Activated naive CD4-positive, alpha-beta T cell treated with anti-CD3 and anti-CD28 coated beads for 36 hours (primary cell): ENCODE results near the gene STRBP. TPM values are rescaled to one million over a fixed set of nuclear protein-coding genes. Genes with fewer than 3 reads are reported as not detected.
A peak's percentile ranks its signal among the peaks of the same experiment; 100 is the strongest.
"Not testable (repeated sequence)": the region's sequence is repeated elsewhere in the genome, so short reads cannot be mapped to it uniquely, and the experiment has no call there.

Source experiments
- CTCF ChIA-PET: fragments of 350-600 bp; sonication (Branson Sonifier 250); formaldehyde crosslinking; loops from one replicate; lab custom pipeline; 2021; ENCODE audit warnings: antibody characterized with exemption; lab: Charles Lee
- DNase-seq: peaks from one replicate; pipeline ENCODE4 v3.0.0-alpha.2; 2020
- H3K27ac Mint-ChIP-seq: one replicate; pipeline ENCODE4 v1.8.0; 2021; ENCODE audit warnings: mild to moderate bottlenecking, mixed read lengths
- H3K27me3 Mint-ChIP-seq: one replicate; pipeline ENCODE4 v1.8.0; 2021; ENCODE audit warnings: low read depth, mixed read lengths
- H3K36me3 Mint-ChIP-seq: one replicate; pipeline ENCODE4 v1.8.0; 2021; ENCODE audit warnings: low read depth, mixed read lengths
- H3K4me1 Mint-ChIP-seq: one replicate; pipeline ENCODE4 v1.8.0; 2021; ENCODE audit warnings: low read depth, mixed read lengths
- H3K4me3 Mint-ChIP-seq: one replicate; pipeline ENCODE4 v1.8.0; 2021; ENCODE audit warnings: mild to moderate bottlenecking, moderate library complexity, mixed read lengths
- H3K9me3 Mint-ChIP-seq: one replicate; pipeline ENCODE4 v1.8.0; 2021; ENCODE audit warnings: mixed read lengths
- intact Hi-C: fragments of 100-400 bp; cut with micrococcal nuclease; formaldehyde crosslinking; loops from one replicate; pipeline ENCODE4 v1.15.1; 2023
- total RNA-seq, 2 experiments: library from RNA; stranded (reverse); gene quantifications; one replicate each; pipeline ENCODE4 v1.2.3, GENCODE V29; 2021

Gene STRBP
- total RNA-seq, 2 experiments from 2014 or later = 27.6 to 27.8 TPM

DNA sequence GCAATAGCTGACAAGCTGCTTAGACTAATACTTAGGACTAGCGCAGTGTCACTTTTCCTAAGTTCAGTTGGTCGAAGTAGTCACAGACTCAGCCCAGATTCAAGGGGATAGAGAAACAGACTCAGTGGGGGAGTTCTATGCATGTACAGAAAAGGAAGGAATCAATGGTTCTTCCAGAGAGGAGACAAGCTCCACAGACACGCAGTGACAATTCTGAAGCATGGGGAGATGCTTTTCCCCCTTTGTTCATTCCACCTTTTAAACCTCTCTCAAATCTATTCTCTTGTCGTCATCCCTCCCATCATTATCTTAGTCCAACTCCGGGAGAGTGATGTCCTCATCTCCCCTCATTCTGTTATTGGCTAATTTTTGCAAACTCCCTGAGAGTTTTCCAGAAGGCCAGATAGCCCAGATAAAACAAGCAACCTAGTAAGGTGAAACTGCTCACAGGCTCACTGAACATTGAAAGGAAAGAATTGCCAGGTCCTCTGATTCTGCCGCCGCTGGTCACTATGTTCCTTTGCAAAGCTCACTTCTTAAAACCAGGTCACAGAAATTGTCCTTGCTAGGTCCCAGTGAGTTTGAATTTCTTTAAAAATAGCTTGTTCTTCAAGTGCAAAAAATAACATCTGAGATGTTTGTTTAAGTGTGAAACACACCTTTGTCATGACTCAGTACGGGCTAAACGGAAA, 13.4 kb upstream of the STRBP start:
- CTCF ChIA-PET = interaction anchor here (0.5 to 0.7 kb wide), 2 partner anchors 12 to 536 kb away, joined by 3 to 5 read pairs; no protein-coding TSS in a partner anchor
- H3K36me3 Mint-ChIP-seq = no peaks in the 10 kb centered on the region
- no peaks in the 10 kb centered on the region for H3K27me3 Mint-ChIP-seq
- peaks cover 5% of the 10 kb centered on the region for H3K4me1 Mint-ChIP-seq
- peaks cover 8% of the 10 kb centered on the region for H3K9me3 Mint-ChIP-seq
- H3K4me3 Mint-ChIP-seq = no peak overlapping the region
- DNase-seq = no peak
- intact Hi-C loops = no loop called here
- no peak overlapping the region for H3K27ac Mint-ChIP-seq

DNA sequence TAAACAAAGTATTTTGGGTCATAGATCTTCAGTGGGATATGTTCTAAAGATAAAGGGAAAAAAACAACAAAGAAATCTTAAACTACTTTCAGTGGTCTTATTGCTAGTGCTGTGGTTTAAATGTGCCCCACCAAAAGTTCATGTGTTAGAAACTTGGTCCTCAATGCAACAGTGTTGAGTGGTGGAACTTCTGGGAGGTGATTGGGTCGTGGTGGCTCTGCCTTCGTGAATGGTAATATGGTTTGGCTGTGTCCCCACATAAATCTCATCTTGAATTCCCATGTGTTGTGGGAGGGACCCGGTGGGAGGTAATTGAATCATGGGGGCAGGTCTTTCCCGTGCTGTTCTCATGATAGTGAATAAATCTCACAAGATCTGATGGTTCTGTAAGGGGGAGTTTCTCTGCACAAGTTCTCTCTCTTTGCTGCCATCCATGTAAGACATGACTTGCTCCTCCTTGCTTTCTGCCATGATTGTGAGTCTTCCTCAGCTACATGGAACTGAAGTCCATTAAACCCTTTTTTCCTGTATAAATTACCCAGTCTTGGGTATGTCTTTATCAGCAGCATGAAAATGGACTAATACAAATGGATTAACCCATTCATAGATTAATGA, 10.6 kb upstream of the STRBP start:
- H3K27ac Mint-ChIP-seq, DNase-seq, H3K4me1 Mint-ChIP-seq, H3K27me3 Mint-ChIP-seq, H3K9me3 Mint-ChIP-seq, intact Hi-C loops, CTCF ChIA-PET, H3K4me3 Mint-ChIP-seq, H3K36me3 Mint-ChIP-seq: not testable (repeated sequence)

DNA sequence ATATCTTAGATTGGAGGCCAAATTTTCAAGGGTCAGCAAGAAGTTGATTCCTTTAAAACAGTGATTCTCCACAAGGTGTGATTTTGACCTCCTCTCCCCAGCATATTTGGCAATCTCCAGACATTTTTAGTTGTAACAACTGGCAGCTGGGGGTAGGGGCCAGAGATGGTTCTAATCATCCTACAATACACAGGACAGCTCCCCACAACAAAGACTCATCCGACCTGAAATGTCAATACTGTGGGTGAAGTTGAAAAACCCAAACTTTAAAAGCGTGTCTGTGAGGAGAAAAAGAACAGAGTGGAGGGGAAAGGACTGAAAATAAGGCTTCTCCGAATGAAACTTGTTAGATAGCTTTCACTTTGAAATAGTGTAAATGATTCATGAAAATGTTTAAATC, 10.0 kb upstream of the STRBP start:
- H3K4me3 Mint-ChIP-seq = no peak overlapping the region
- H3K27me3 Mint-ChIP-seq = no peaks in the 10 kb centered on the region
- no peak for DNase-seq
- CTCF ChIA-PET = no interaction called here
- H3K36me3 Mint-ChIP-seq = no peaks in the 10 kb centered on the region
- H3K9me3 Mint-ChIP-seq = peaks cover 8% of the 10 kb centered on the region
- intact Hi-C loops = no loop called here
- H3K27ac Mint-ChIP-seq = no peak overlapping the region
- peaks cover 5% of the 10 kb centered on the region for H3K4me1 Mint-ChIP-seq

DNA sequence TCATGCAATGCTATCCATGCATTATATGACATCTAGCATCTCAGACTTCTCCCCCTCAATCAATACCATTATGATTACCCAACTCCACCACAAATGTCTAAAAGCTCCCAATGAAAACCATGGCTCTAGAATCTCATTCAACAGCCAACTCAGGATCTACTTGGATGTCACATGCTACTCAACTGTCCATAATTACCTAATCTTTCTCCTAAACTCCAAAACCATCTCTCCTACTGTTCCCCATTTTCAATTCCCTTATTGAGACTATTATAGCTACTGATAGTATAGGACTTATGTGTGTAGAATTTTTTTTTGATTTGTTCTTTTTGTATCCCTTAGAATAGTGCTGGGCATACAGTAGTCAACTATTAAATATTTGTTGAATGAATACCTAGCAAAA, 8.2 kb upstream of the STRBP start:
- CTCF ChIA-PET = no interaction called here
- DNase-seq = no peak
- H3K9me3 Mint-ChIP-seq = peaks cover 8% of the 10 kb centered on the region
- H3K4me3 Mint-ChIP-seq = no peak overlapping the region
- intact Hi-C loops = no loop called here
- no peak overlapping the region for H3K27ac Mint-ChIP-seq
- no peaks in the 10 kb centered on the region for H3K36me3 Mint-ChIP-seq
- H3K27me3 Mint-ChIP-seq = no peaks in the 10 kb centered on the region
- peaks cover 5% of the 10 kb centered on the region for H3K4me1 Mint-ChIP-seq

DNA sequence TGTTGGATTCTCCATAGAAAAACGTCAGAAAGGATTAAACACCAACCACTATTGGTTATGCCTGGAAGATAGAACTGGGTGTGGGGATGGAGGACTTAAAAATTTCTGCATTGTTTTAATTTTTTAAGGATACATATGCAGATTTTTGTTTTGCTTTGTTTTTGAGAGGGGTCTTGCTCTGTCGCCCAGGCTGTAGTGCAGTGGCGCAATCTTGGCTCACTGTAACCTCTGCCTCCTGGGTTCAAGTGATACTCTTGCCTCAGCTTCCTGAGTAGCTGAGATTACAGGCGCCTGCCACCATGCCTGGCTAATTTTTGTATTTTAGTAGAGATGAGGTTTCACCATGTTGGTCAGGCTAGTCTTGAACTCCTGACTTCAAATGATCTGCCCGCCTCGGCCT, 2.7 kb upstream of the STRBP start:
- CTCF ChIA-PET, H3K27ac Mint-ChIP-seq, DNase-seq, H3K9me3 Mint-ChIP-seq, H3K4me3 Mint-ChIP-seq, H3K36me3 Mint-ChIP-seq, intact Hi-C loops, H3K27me3 Mint-ChIP-seq: not testable (repeated sequence)
- H3K4me1 Mint-ChIP-seq = peaks cover 19% of the 10 kb centered on the region

DNA sequence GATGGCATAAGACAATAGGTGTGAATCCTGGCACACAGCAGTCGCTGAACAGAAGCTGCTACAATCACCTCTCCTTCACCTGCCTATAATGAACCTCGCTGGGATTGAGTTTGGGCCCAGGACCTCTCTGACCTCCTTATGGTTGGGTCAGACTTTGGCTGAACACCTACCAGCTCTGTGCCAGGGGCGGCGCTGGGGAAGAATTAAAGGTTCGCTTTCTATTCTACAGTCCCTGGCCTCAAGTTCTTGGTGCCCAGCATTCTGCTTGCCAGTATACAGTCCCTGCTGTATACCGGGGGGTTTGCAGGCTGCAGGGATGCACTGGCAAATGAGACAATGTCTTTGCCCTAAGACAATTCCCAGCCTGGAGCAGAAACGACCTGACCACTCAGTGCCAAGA, 895 bp upstream of the STRBP start:
- no peaks in the 10 kb centered on the region for H3K27me3 Mint-ChIP-seq

DNA sequence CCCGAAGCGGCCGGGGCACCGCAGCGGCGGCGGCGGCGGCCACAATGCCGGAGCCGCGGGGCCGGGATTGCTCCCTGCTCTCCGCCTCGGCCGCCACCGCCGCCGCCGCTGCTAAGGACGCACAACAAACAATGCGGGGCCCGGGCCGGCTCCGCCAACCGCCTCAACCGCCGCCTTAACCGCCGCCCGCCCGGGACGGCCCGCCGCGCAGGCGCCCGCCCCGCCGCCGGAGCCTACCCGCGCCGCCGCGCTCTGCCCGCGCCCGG, 254 bp downstream of the STRBP start:
- H3K36me3 Mint-ChIP-seq = no peaks in the 10 kb centered on the region
- no peak for DNase-seq
- intact Hi-C loops = loop anchor here (1.0 to 2.0 kb wide), 4 partner anchors 37 to 327 kb away; partner anchors contain the start of gene RABGAP1
- H3K27ac Mint-ChIP-seq = no peak overlapping the region
- no peaks in the 10 kb centered on the region for H3K27me3 Mint-ChIP-seq
- peak overlapping the region; percentile 70 for H3K4me3 Mint-ChIP-seq
- H3K9me3 Mint-ChIP-seq = no peaks in the 10 kb centered on the region
- CTCF ChIA-PET = no interaction called here
- peaks cover 29% of the 10 kb centered on the region for H3K4me1 Mint-ChIP-seq

More for the DNA sequence above, 895 bp upstream of the STRBP start:
- Mint-ChIP-seq H3K9me3 (no peaks in the 10 kb centered on the region), H3K27ac (no peak overlapping the region), H3K4me3 (peak overlapping the region; percentile 70), H3K4me1 (peaks cover 25% of the 10 kb centered on the region), H3K36me3 (no peaks in the 10 kb centered on the region)
- no peak for DNase-seq
- intact Hi-C loops = loop anchor here (2.0 kb wide), 2 partner anchors 36 to 328 kb away; partner anchors contain the start of gene RABGAP1
- CTCF ChIA-PET = interaction anchor here (0.6 to 1.1 kb wide), 3 partner anchors 13 to 85 kb away, joined by 3 to 4 read pairs (median 3); no protein-coding TSS in a partner anchor

DNA sequence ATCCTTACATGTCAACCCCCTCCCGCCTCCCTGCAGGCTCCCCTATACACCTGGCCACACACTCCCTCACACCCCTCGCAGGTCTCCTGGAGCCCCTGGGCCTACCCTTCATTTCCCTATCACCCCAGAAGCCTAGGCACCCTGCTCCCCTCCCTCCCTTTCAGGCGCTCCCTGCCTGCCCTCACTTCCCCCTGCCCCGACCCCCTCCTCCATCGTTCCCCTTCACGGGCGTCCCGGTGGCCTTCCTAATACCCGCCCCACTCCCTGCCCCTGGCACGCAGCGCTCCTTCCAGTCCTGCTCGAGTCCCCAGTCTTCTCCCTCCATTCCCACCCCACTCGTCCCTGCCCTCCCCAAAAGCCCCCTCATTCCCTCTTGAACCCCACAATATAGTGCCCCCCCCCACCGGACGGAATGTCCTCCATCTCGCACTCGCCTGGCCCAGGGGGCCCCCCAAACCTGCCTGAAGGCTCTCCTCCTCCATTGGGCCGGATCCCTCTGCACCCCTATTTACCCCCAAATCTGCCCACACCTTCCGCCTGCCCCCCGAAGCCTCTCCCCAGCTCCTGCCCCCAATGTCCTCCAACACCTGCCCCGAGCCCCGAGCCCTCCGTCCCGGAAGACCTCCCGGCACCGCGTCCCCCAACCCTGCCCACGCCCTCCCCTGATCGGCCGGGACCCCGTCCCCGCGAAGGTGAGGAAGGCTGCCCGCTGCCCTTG, 746 bp downstream of the STRBP start:
- H3K4me3 Mint-ChIP-seq = peak overlapping the region; percentile 74
- DNase-seq = peak; percentile 10

DNA sequence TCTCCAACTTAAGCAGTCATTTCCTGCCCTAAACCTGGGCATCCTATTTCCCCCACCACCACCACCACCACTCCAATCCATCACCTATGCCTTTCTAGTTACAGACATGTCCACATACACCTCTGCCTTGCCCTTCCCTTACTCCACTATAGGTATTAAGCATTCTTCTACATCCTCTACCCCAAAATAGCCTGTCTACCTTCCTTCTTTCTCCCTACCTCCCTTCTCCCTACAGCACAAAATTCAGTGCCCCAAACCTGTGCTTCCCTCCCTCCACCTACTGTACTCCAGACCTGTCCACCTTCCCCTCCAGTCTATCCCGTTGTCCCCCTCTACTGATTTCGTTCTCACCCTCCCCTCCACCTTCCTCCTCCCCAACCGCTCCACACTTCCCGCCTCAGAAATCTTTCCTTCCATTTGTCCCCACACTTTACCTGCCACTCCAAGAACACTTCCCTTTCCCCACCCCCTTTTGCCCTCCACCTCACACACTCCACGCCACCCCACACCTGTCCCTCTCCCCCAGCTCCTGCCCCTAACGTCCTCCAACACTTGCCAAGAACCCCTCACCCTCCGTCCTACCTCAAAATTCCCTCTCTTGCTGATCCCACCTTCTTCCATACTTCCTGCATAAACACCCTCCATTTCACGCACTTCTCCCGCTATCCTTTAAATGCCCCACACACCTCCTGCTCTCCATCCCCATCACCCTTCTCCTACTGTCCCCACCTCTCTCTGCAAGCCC, 1.6 kb downstream of the STRBP start:
- H3K27ac Mint-ChIP-seq = no peak overlapping the region
- no peaks in the 10 kb centered on the region for H3K36me3 Mint-ChIP-seq
- CTCF ChIA-PET = no interaction called here
- peak overlapping the region; percentile 74 for H3K4me3 Mint-ChIP-seq
- H3K4me1 Mint-ChIP-seq = peaks cover 41% of the 10 kb centered on the region
- intact Hi-C loops = no loop called here
- H3K9me3 Mint-ChIP-seq = no peaks in the 10 kb centered on the region
- no peak for DNase-seq
- H3K27me3 Mint-ChIP-seq = no peaks in the 10 kb centered on the region

More for the DNA sequence above, 746 bp downstream of the STRBP start:
- no peaks in the 10 kb centered on the region for H3K9me3 Mint-ChIP-seq
- peaks cover 32% of the 10 kb centered on the region for H3K4me1 Mint-ChIP-seq
- CTCF ChIA-PET = no interaction called here
- no peaks in the 10 kb centered on the region for H3K36me3 Mint-ChIP-seq
- no peak overlapping the region for H3K27ac Mint-ChIP-seq
- no peaks in the 10 kb centered on the region for H3K27me3 Mint-ChIP-seq
- intact Hi-C loops = loop anchor here (1.0 to 2.0 kb wide), 4 partner anchors 37 to 327 kb away; partner anchors contain the start of gene RABGAP1

DNA sequence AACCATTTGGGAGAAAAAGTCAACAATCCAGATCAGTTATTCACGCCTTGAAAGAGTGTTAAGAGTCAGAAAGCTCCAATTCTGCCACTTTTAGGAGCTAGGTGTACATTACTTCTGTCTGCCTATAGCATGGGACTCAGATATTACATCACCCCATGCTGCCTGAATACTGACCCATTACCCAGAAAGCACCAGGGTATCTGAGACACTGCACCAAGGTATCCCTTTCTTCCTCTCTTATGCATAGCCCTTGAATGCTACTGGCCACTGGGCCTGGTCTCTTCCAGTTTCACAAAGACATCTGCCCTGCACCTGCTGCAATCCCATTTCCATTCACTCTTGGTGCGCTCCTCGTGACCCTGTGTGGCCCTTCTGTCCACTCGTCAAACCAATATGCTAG, 2.6 kb downstream of the STRBP start:
- H3K27ac Mint-ChIP-seq = no peak overlapping the region
- peaks cover 51% of the 10 kb centered on the region for H3K4me1 Mint-ChIP-seq
- no peaks in the 10 kb centered on the region for H3K36me3 Mint-ChIP-seq
- H3K4me3 Mint-ChIP-seq = no peak overlapping the region
- DNase-seq = no peak
- no peaks in the 10 kb centered on the region for H3K27me3 Mint-ChIP-seq
- H3K9me3 Mint-ChIP-seq = no peaks in the 10 kb centered on the region
- CTCF ChIA-PET = interaction anchor here (0.7 kb wide), 1 partner anchor 33 kb away, joined by 3 read pairs; no protein-coding TSS in a partner anchor
- intact Hi-C loops = no loop called here

DNA sequence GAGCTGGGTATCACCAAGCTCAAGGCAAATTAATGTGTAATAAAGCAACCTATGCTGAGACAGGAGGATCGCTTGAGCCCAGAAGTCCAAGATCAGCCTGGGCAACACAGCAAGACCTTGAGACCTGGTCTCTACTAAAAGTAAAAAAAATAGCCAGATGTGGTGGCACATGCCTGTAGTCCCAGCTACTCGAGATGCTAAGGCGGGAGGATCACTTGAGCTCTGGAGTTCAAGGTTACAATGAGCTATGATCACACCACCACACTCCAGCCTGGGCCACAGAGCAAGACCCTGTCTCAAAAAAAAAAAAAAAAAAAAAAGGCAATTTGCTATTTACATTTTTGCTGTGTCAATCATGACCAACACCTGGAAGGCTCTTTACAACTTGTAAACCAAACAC, 5.2 kb downstream of the STRBP start:
- H3K4me3 Mint-ChIP-seq = no peak overlapping the region

DNA sequence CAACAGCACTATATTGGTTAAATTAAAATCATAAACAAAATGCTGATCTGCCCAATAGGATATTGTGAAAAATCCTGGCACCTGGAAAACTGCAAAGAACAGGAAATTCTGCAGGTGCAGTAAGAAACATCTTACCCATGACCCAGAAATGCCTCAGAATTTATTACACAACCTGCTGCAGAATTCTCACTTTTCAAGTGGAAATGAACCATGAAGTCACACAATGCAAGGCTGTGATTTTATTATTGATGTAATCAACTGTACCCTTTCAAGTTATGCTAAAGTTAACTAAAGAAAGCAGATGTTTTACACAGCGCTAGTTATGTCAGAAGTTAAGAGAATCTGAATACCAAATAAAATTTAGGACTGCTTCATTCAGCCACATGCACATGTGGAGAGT, 6.0 kb downstream of the STRBP start:
- CTCF ChIA-PET = interaction anchor here (1.3 to 1.9 kb wide), 2 partner anchors 37 to 87 kb away, joined by 4 to 7 read pairs; no protein-coding TSS in a partner anchor
- intact Hi-C loops = no loop called here
- DNase-seq = no peak
- H3K27me3 Mint-ChIP-seq = no peaks in the 10 kb centered on the region
- no peak overlapping the region for H3K27ac Mint-ChIP-seq
- H3K9me3 Mint-ChIP-seq = no peaks in the 10 kb centered on the region
- peaks cover 51% of the 10 kb centered on the region for H3K4me1 Mint-ChIP-seq
- no peak overlapping the region for H3K4me3 Mint-ChIP-seq
- H3K36me3 Mint-ChIP-seq = no peaks in the 10 kb centered on the region

More for the DNA sequence above, 5.2 kb downstream of the STRBP start:
- H3K36me3 Mint-ChIP-seq = no peaks in the 10 kb centered on the region
- intact Hi-C loops = no loop called here
- DNase-seq = no peak
- no peaks in the 10 kb centered on the region for H3K9me3 Mint-ChIP-seq
- H3K4me1 Mint-ChIP-seq = peaks cover 51% of the 10 kb centered on the region
- CTCF ChIA-PET = interaction anchor here (0.6 to 1.9 kb wide), 5 partner anchors 11 to 123 kb away, joined by 3 to 7 read pairs (median 3); no protein-coding TSS in a partner anchor
- no peaks in the 10 kb centered on the region for H3K27me3 Mint-ChIP-seq
- no peak overlapping the region for H3K27ac Mint-ChIP-seq
